BLaER1 (cell line): Measurements from ENCODE around the gene MSN.
"Not testable (repeated sequence)": the region's sequence is repeated elsewhere in the genome, so short reads cannot be mapped to it uniquely, and the experiment has no call there.

Experiments
- H3K27ac ChIP-seq: shearing (Covaris generic); formaldehyde crosslinking; 2 replicates; pipeline ENCODE4 v1.8.1; 2022
- H3K27me3 ChIP-seq: shearing (Covaris generic); formaldehyde crosslinking; 2 replicates; pipeline ENCODE4 v1.8.1; 2022
- H3K36me3 ChIP-seq: shearing (Covaris generic); formaldehyde crosslinking; 2 replicates; pipeline ENCODE4 v1.8.1; 2022
- H3K4me1 ChIP-seq: shearing (Covaris generic); formaldehyde crosslinking; 2 replicates; pipeline ENCODE4 v1.8.1; 2022
- H3K4me2 ChIP-seq: shearing (Covaris generic); formaldehyde crosslinking; 2 replicates; pipeline ENCODE4 v1.8.1; 2022
- H3K4me3 ChIP-seq: shearing (Covaris generic); formaldehyde crosslinking; 2 replicates; pipeline ENCODE4 v1.8.1; 2022
- H3K9ac ChIP-seq: shearing (Covaris generic); formaldehyde crosslinking; 2 replicates; pipeline ENCODE4 v1.8.1; 2022
- H3K9me3 ChIP-seq: shearing (Covaris generic); formaldehyde crosslinking; 2 replicates; pipeline ENCODE4 v1.8.1; 2022
- H4K20me1 ChIP-seq: shearing (Covaris generic); formaldehyde crosslinking; 2 replicates; pipeline ENCODE4 v1.8.1; 2022
- Cebpa-rat ChIP-seq: shearing (Covaris generic); IDR thresholded peaks from 2 replicates; pipeline ENCODE4 v1.8.1; 2022

The MSN gene

DNA sequence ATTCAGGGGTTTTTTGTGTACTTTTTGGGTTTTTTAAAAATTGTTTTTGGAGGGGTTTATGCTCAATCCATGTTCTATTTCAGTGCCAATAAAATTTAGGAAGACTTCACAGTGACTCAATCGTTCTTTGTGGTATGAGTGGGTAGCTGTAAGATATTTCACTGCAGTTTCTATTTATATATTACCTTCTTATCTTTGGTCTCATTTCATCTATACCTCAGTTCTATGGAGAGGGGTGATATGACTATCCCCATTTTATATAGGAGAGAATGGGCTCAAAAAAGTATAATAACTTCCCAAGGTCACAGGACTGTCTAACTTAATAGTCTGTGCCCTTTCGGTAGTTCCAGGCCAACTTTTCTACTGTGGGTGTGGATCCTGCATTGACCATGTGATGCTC lies 74.4 kb downstream of the MSN start:
- no peaks in the 10 kb centered on the region for H4K20me1 ChIP-seq
- H3K36me3 ChIP-seq = peaks cover 60% of the 10 kb centered on the region
- peaks cover 11% of the 10 kb centered on the region; the same call in 1 of the 2 replicates for H3K4me1 ChIP-seq
- H3K9me3 ChIP-seq = peaks cover 13% of the 10 kb centered on the region
- H3K4me2 ChIP-seq = no peak overlapping the region
- H3K9ac ChIP-seq = no peak overlapping the region
- H3K4me3 ChIP-seq = no peak overlapping the region
- no peak overlapping the region for H3K27ac ChIP-seq
- H3K27me3 ChIP-seq = peaks cover 28% of the 10 kb centered on the region
- no peak for TF ChIP-seq Cebpa-rat

DNA sequence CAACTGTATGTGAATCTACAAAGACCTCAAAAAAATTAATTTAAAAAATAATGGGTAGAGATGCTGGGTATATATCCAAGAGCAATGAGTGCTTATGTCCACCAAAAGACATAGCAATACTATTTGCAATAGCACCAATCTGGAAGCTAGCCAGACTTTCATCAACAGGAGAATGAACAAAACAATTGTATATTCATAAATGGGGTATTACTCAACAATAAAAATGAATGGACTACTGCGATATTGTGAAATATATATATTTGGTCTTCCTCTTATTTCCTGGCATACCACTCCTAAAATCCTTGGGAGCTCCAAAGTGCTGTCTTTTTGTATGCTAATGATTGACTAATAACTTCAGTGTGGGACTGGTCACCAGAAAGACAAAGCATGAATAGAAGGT lies 77.5 kb downstream of the MSN start:
- TF ChIP-seq Cebpa-rat = no peak
- Histone ChIP-seq H3K4me1 (peaks cover 11% of the 10 kb centered on the region; the same call in 1 of the 2 replicates), H4K20me1 (no peaks in the 10 kb centered on the region), H3K4me3 (no peak overlapping the region), H3K9ac (no peak overlapping the region), H3K27ac (no peak overlapping the region), H3K27me3 (peaks cover 38% of the 10 kb centered on the region), H3K36me3 (peaks cover 28% of the 10 kb centered on the region), H3K4me2 (no peak overlapping the region), H3K9me3 (peaks cover 12% of the 10 kb centered on the region)

DNA sequence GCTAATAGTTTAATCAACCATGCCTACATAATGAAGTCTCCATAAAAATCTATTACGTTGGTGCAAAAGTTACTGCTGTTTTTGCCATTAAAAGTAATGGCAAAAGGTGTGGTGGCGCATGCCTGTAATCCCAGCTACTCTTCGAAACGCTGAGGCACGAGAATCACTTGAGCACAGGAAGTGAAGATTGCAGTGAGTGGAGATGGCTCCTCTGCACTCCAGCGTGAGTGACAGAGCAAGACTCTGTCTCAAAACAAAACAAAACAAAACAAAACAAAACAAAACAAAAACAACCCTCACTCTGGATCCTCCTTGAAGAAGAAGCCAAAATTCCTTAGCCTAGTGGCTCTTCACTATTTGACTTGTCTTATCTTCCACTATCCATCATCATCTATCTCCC lies 78.0 kb downstream of the MSN start:
- Histone ChIP-seq H3K36me3 (peaks cover 24% of the 10 kb centered on the region), H3K9ac (no peak overlapping the region), H4K20me1 (no peaks in the 10 kb centered on the region), H3K27me3 (peaks cover 41% of the 10 kb centered on the region), H3K4me3 (no peak overlapping the region), H3K27ac (no peak overlapping the region), H3K4me1 (peaks cover 14% of the 10 kb centered on the region), H3K4me2 (no peak overlapping the region), H3K9me3 (peaks cover 10% of the 10 kb centered on the region)
- TF ChIP-seq Cebpa-rat = no peak

DNA sequence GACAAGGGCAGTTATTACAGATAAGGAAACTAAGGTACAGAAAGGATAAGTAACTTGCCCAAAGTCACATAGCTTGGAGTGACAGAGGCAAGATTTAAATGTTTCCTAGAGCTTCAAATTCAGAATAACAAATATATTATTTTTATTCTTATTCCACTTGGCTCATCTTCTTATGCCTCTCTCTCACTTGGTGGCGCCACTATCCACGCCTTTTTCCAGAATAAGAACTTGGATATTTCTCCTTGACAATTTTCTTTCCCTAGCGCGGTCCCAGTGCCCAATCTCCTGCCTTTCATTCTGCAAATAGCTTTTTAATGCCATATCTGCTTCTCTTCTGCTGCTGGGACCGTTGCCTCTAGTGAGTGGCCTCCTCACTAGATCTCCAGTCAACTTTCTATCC lies 78.5 kb downstream of the MSN start:
- Histone ChIP-seq H3K9me3 (peaks cover 15% of the 10 kb centered on the region), H3K36me3 (peaks cover 18% of the 10 kb centered on the region), H3K27me3 (peaks cover 47% of the 10 kb centered on the region), H3K27ac (no peak overlapping the region), H3K4me2 (no peak overlapping the region), H3K4me1 (peaks cover 20% of the 10 kb centered on the region), H4K20me1 (no peaks in the 10 kb centered on the region), H3K9ac (no peak overlapping the region), H3K4me3 (no peak overlapping the region)
- TF ChIP-seq Cebpa-rat = no peak

DNA sequence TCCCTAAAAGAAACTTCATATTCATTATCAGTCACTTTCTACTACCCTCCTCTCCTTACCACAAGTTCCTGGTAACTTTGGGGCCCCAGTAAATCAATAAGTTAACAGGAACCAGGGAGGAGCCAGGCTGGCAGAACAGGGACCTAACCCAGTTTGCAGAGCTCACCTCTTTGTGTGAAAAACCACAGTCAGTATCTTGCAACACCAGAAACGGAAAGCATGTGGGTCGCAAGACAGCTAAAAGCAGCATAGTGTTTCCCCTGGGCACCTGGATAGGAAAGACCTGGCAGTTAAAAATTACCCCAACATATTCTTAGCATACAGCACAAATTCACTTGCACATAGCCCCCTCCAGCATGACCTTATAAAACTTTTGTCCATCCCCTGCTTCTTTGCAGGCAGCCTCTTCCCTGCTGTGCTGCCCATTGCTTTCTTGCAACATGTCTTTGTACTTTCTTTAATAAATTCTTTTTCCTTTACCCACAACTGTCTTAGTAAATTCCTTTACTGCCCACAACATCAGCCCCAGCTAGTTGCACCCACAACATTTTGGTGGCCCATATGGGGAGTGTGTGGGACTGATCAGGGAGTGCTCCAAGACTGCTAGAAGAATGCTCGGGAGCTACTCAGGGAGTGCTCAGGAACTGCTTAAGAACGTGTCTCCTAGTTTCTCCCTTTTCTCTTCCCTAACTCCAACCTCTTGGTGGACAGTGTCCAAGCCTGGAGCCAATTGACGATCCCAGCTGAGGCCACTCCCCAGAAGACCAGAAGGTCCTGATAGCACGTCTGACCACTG lies 83.4 kb downstream of the MSN start:
- peak overlapping the region; percentile 24 for H3K4me3 ChIP-seq
- peak overlapping the region; percentile 58; the same call in 1 of the 2 replicates for H3K9ac ChIP-seq
- peak overlapping the region; percentile 82 for H3K27ac ChIP-seq
- peak; percentile 64; the same call in 1 of the 2 replicates for TF ChIP-seq Cebpa-rat
- peak overlapping the region; percentile 65 for H3K4me2 ChIP-seq
- H3K9me3 ChIP-seq = peaks cover 30% of the 10 kb centered on the region
- no peaks in the 10 kb centered on the region for H3K36me3 ChIP-seq
- H3K27me3 ChIP-seq = peaks cover 71% of the 10 kb centered on the region
- H4K20me1 ChIP-seq = no peaks in the 10 kb centered on the region
- peaks cover 25% of the 10 kb centered on the region for H3K4me1 ChIP-seq

DNA sequence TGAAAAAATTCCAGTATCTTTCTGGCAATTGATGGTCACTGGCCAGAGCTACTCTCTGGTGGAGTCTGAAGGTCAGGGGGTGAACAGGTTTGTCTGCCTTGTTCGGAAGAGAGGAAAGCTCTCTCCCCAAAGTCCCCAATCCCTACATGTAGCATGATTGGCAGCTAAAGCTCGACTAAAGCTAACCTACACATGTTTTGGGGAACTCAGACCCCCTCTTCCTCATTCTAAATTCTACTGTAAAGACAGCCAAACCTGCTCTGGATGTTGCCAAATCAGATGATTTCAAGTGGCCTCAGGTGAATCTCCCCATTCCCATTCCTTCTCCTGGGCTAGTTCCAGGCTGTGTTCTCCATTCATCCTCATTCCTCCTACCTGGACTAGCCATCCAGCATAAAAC lies 84.1 kb downstream of the MSN start:
- H3K9ac ChIP-seq = peak overlapping the region; percentile 58; the same call in 1 of the 2 replicates
- peak overlapping the region; percentile 82 for H3K27ac ChIP-seq
- H3K27me3 ChIP-seq = peaks cover 69% of the 10 kb centered on the region
- TF ChIP-seq Cebpa-rat = no peak
- peaks cover 25% of the 10 kb centered on the region for H3K4me1 ChIP-seq
- H3K4me2 ChIP-seq = peak overlapping the region; percentile 65
- no peaks in the 10 kb centered on the region for H4K20me1 ChIP-seq
- H3K4me3 ChIP-seq = peak overlapping the region; percentile 24; the same call in 1 of the 2 replicates
- H3K9me3 ChIP-seq = peaks cover 30% of the 10 kb centered on the region
- no peaks in the 10 kb centered on the region for H3K36me3 ChIP-seq

DNA sequence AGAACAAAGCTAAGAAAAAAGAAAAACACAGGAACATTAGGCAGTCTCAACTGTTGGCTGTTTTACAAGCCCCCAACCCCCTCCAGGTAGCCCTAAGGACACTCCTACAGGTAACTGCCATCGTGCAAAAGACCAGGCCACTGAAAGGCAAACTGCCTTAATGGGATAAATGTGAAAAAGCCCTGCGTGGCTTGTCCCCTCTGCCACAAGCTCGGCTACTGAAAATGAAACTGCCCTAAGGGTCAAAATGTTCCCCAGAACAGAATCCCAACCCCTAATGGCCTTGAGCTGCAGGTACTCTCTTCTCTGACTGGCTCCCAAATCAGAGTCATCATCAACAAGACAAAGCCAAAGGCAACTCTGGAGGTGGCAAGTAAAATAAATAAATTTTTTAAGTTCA lies 84.8 kb downstream of the MSN start:
- no peak for TF ChIP-seq Cebpa-rat
- Histone ChIP-seq H3K36me3 (no peaks in the 10 kb centered on the region), H3K27me3 (peaks cover 61% of the 10 kb centered on the region), H3K27ac (peak overlapping the region; percentile 82; the same call in 1 of the 2 replicates), H3K9me3 (peaks cover 30% of the 10 kb centered on the region), H4K20me1 (no peaks in the 10 kb centered on the region), H3K4me2 (peak overlapping the region; percentile 65), H3K4me3 (no peak overlapping the region), H3K4me1 (peaks cover 25% of the 10 kb centered on the region), H3K9ac (no peak overlapping the region)

DNA sequence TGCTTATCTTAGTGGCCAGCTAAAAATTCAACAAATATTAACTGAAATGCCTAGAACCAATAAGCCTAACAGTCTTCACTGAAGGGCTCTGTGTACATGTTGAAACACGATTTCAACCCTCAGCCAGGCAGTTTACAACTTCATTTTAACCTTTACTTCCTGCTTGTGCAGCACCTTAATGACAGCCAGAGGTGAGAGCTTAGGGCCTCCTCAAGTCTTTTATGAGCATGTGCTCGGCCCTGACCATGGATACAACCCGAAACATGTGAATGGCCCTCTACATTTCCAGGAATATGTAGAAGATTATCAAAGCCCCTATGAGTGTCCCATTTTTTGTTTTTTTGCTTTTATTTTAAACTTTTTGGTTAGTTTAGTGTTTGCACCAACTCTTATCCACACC lies 88.3 kb downstream of the MSN start:
- Histone ChIP-seq H3K9ac (no peak overlapping the region), H3K4me3 (no peak overlapping the region), H3K4me1 (peaks cover 18% of the 10 kb centered on the region), H3K4me2 (no peak overlapping the region), H3K27me3 (peaks cover 40% of the 10 kb centered on the region), H4K20me1 (no peaks in the 10 kb centered on the region), H3K27ac (no peak overlapping the region), H3K36me3 (no peaks in the 10 kb centered on the region), H3K9me3 (peaks cover 31% of the 10 kb centered on the region)
- TF ChIP-seq Cebpa-rat = no peak

DNA sequence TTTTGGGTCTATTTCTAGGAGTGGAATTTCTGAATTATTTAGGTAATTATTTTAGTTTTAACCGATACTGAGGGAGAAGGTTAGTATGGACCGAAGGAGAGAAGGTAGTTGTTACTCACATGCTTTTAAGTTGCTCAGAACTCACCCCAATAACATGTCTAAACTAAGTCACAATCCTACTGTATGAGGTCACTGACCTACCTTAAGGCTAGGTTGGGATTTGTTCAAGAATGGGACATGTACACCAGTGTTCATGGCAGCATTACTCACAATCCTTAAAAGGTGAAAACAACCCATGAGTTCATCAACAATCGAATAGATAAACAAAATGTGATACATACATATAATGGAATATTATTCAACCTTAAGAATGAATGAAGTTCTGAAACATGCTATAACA lies 90.5 kb downstream of the MSN start:
- no peak overlapping the region for H3K9ac ChIP-seq
- TF ChIP-seq Cebpa-rat = no peak
- no peak overlapping the region for H3K27ac ChIP-seq

DNA sequence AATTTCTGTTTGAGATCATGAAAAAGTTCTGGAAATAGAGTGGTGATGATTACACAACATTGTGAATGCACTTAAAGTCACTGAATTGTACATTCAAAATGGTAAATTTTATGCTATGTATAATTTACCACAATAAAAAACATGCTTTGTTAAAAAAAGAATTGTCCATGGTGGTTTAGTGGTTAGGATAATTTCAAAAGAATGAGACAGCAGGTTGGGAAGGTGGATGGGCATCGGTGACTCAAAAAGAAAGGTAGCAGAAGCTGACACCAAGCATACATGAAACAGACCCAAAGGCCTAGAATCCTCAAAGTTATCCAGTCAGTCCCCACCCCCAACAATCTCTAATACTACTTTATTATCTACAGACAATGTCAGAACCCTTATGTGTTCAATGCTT lies 91.1 kb downstream of the MSN start:
- Histone ChIP-seq H4K20me1 (no peaks in the 10 kb centered on the region), H3K4me3 (no peak overlapping the region), H3K27ac (no peak overlapping the region), H3K27me3 (peaks cover 32% of the 10 kb centered on the region; the same call in 1 of the 2 replicates), H3K9me3 (peaks cover 23% of the 10 kb centered on the region), H3K9ac (no peak overlapping the region), H3K36me3 (no peaks in the 10 kb centered on the region), H3K4me1 (no peaks in the 10 kb centered on the region), H3K4me2 (no peak overlapping the region)
- TF ChIP-seq Cebpa-rat = no peak

More for the DNA sequence above, 90.5 kb downstream of the MSN start:
- Histone ChIP-seq H3K4me3 (no peak overlapping the region), H3K4me2 (no peak overlapping the region), H3K4me1 (no peaks in the 10 kb centered on the region), H3K36me3 (no peaks in the 10 kb centered on the region), H3K27me3 (peaks cover 27% of the 10 kb centered on the region; the same call in 1 of the 2 replicates), H3K9me3 (peaks cover 27% of the 10 kb centered on the region), H4K20me1 (no peaks in the 10 kb centered on the region)

DNA sequence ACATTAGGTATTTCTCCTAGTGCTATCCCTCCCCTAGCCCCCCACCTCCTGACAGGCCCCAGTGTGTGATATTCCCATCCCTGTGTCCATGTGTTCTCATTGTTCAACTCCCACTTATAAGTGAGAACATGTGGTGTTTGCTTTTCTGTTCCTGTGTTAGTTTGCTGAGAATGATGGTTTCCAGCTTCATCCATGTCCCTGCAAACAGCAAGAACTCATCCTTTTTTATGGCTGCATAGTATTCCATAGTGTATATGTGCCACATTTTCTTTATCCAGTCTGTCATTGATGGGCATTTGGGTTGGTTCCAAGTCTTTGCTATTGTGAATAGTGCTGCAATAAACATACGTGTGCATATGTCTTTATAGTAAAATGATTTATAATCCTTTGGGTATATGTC lies 92.1 kb downstream of the MSN start:
- not testable (repeated sequence) for H3K36me3 ChIP-seq, H3K4me3 ChIP-seq, H3K9ac ChIP-seq, H3K4me1 ChIP-seq, H4K20me1 ChIP-seq, H3K4me2 ChIP-seq, H3K27ac ChIP-seq
- H3K27me3 ChIP-seq = peaks cover 27% of the 10 kb centered on the region; the same call in 1 of the 2 replicates
- peaks cover 13% of the 10 kb centered on the region for H3K9me3 ChIP-seq
